HG03521 (cell line): Measurements from ENCODE around the gene IGSF5.
"Not testable (repeated sequence)": the region's sequence is repeated elsewhere in the genome, so short reads cannot be mapped to it uniquely, and the experiment has no call there.

Experiments used
- ATAC-seq: cut with Tn5 transposase; IDR thresholded peaks from one replicate; pipeline ENCODE4 v1.9.1; 2021; ENCODE audit warnings: mild to moderate bottlenecking, moderate library complexity; ENCODE audit not compliant: unreplicated experiment

The IGSF5 gene

GRCh38 chr21:39737376-39738000 lies 7.5 kb upstream of the IGSF5 start:
- ATAC-seq: no peak

DNA sequence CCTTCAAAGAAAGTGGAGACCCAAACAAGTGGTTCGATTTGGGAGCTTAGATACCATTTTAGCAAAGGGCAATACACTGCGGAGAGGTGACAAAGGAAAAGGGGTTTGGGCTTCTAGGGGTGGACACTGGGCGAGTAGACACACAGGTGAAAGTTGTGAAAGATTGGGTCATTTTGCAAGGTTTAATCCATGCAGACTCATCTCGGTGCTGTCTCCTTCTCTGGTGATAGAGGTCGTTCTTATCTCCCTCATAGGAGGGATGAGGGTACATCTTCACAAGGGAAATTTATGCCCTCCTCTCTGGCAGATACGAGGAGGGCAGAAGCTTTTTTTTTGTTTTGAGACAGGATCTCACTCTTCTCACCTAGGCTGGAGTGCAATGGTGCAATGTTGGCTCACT lies 6.4 kb upstream of the IGSF5 start:
- ATAC-seq: no peak

DNA sequence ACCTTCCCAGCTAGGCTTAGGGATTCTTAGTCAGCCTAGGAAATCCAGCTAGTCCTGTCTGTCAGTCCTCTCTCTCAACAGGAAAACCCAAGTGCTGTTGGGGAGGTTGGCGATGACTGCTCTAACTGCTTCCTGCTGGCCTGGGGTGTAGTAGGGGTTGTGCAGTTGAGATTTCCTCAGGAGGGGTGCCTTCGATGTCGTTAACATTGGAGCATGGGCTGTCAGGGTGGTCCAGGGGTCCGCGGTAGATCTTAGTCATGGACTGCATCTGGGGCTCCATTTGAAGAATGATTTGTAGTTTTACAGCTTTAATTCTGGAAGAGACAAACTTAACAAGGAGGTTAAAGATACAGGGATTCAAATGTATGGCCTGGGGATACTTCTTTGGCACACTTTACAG lies 5.5 kb upstream of the IGSF5 start:
- ATAC-seq: not testable (repeated sequence)

GRCh38 chr21:39742561-39742960 lies 2.4 kb upstream of the IGSF5 start:
- not testable (repeated sequence) for ATAC-seq

DNA sequence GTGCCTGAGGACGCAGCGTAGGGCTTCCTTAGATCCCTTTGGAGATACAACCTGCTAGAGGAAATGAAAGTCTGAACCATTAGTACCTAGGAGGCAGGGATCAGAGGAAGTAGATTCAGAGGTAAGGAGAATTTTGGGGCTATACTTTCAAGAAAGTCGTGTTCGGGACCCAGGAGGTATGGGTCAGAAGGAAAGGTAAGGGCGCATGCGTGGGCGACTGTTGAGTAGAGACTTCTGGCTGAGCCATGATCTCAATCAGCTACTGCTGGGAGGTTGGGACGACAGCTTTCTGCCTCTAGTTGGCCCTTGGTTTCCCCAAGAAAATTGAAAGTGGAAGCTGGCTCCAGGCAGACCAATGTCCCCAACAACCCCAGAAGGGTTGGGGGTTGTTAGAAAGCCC lies 349 bp downstream of the IGSF5 start:
- not testable (repeated sequence) for ATAC-seq

DNA sequence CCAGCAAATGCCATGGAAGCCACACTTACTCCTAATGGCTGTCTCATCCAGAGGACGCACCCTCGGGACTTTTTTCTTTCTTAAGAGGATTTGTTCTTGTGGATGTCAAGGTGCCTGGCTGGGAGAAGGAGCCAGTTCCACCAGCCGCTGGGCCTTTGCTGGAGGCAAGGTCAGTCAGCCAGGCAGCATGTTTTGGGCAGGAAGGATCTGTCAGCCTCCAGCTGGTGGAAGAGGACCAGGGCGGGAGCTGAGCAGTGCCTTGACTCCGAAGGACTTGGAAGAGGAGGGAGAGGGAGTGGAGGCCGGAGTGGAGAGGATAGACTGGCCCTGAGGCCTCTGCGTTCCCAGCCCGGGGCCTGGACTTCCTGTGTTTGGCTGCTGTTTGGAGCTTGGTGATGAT lies 5.7 kb downstream of the IGSF5 start:
- ATAC-seq: no peak

DNA sequence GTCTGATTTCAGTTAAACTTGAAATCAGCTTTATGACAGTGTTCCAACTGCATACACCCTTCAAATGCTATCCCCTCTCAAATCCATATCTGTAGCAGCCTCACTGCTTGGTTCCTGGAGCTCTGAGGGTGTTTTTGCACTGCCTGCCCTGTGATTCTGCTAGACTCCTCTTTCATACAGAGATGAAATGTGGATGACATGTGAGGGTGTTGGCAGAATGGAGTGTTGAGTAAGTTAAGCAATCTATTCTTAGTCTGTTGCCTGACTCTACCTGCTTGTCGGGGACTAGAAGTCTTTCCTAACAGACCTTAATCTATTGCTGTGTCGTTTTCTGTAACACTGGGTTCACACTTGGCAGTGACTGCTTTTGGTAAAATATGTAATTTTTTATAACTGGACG lies 9.8 kb downstream of the IGSF5 start:
- no peak for ATAC-seq

- ATAC-seq: no peak
Measured at GRCh38 chr21:39756285-39756684, 11.3 kb downstream of the IGSF5 start.

DNA sequence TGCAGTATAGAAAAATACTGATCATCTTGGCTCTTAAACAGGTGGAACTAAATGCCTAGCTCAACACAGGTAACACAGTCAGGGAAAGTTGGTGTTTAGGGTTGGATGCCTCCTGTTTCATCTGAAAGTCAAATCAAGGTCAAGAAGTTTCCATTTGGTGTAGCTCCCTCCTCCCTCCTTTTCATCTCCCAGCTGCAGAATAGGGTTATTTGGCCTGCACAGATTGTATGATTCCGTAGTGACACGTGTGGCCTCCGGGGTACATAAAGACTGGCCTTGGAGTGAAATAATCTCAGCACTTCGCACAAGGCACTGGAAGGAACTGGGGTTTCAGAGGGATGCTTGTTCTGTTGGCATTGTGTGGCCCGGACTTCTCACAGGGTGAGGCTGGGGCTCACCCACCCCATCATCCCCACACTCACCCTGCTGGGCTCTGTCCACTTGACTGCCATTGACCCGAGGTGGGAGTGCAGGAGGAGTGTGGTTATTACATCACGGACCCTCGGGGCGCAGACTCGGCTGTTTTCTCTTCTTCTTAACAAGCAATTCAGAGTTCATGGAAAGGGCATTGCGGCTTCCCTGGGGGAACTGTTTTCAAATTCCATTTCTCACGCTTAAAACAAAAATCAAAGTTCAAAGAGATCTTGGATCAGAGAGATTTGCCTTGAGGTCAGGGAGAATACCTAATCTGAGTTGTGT lies 18.4 kb downstream of the IGSF5 start:
- no peak for ATAC-seq

DNA sequence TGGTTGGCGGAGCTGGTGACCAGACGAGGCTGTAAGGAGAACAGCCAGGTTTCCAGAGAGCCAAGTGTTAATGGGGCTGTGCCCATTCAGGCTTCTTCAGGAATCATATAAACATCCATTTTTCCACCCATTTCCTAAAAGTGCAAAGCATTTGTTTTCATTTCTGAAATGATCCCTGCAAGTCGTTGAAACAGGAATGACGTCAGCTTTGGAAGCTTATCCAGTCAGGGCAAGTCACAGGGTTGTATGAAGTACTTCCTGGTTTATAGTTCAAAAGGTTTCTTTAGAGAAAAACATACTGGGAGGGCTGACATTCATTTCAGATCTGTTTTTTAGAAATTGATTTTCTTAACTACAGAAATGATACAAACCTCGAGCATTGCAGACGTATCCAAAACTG lies 29.2 kb downstream of the IGSF5 start:
- no peak for ATAC-seq

GRCh38 chr21:39775816-39776215 lies 30.8 kb downstream of the IGSF5 start:
- ATAC-seq: no peak

DNA sequence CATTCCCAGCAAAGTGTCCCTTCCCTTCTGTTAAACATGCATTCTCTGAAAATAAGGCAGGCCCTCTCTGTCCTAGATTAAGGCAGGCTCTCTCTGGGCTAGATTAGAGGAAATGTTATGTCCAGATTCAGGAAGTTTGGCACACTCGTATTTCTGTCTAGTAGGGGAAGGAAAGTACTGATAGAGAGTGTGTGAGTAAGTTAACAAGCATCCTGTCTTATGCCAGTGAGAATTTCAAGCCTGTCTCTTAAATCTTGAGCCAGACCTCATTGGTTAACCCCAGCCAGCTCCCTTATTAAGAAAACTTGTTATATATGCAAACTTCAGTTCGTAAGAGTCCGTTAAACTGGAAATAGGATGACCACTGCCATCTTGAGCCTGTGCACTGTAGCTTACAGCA lies 31.6 kb downstream of the IGSF5 start:
- ATAC-seq: no peak

DNA sequence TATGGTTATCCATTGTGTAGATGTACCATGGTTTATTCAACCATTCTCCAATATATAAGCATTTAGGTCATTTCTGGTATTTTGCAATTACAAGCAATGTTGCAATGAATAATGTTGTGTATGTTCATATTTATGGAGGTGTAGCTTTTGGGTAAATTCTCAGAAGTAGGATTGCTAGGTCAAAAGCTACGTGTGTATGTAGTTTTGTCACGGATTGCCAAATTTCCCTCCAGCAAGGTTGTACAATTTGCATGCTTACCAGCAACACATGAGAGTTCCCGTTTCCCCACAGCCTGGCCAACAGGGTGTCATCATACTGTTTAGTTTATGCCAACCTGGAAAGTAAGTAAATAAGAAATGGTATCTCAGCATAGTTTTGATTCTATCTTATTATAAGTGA lies 36.3 kb downstream of the IGSF5 start:
- no peak for ATAC-seq

DNA sequence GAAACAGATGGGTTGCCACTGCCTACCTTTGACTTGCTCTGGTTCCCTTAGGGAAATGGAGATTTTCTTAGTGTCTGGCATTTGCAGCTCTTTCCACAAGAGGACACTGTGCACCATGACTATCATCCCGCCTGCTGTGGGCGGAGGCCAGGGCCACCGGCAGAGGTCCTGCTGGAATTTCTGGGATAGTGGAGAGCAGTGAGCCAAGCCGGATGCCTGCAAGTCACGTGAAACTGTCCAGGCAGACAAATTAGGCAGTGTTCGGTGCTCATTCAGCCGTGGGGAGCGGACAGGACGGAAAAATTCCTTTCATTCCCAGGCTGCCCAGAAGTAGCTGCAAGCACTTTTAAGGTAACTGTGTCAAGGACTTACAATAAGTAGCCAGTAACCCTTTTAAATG lies 43.4 kb downstream of the IGSF5 start:
- ATAC-seq: no peak

- ATAC-seq: no peak
Measured at GRCh38 chr21:39796466-39796865, 51.5 kb downstream of the IGSF5 start.

DNA sequence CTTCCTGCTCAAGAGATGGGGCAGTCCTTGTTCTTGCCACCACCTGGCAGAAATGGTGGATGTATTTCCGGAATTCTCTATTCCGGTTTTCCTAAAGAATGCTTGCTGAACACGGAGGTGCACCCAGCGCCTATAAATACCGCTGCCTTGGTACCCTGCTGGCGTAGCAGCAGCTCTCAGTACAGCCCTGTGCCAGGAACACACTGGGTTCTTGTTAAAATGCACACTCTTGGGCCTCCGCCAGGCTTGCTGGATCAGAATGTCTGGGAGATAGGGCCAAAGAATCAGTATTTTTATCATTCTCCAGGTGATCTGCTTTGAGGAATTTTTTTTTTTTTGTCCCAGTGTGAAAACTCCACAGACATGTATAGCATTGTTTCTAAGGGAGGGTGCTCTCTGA lies 54.2 kb downstream of the IGSF5 start:
- no peak for ATAC-seq

- no peak for ATAC-seq
Measured at GRCh38 chr21:39800311-39800710, 55.3 kb downstream of the IGSF5 start.

- no peak for ATAC-seq
Measured at GRCh38 chr21:39802217-39802616, 57.2 kb downstream of the IGSF5 start.

DNA sequence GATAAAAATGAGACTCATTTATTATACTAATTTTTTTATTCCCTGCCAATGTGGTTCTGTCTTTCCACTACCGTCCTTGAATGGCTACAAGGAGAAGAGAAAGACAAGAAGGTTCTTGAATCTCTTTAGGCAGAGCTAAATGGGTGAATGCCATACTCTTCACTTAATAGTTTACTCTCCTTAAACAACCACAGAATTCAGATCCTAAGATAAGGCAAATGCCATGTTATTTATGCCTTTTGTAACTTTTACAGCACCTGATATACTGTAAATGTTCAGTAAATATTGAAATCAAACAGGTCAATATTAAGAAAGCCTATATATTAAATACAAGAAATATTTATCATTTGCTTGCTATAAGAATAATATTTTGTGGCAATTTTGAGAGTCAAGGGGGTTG lies 58.4 kb downstream of the IGSF5 start:
- no peak for ATAC-seq

GRCh38 chr21:39804240-39804639 lies 59.3 kb downstream of the IGSF5 start:
- ATAC-seq: no peak

GRCh38 chr21:39805983-39806382 lies 61.0 kb downstream of the IGSF5 start:
- no peak for ATAC-seq

DNA sequence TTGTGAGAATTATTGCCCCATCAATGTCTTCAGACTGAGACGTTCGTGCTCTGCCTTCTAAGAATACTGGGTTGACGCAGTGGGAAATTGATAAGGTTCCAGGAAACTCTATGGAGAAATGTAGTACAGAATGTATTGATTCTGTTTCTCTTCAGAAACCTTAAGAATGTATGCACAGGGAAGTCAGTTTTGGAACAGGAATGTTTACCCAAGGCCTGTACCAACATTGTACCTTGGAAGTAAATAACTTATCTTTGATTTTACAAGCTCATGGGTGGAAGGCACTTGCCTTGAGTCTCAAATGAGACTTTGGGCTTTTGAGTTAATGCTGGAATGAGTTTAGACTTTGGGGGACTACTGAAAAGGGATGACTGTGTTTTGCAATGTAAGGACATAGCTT lies 62.8 kb downstream of the IGSF5 start:
- ATAC-seq: no peak

GRCh38 chr21:39809936-39810335 lies 65.0 kb downstream of the IGSF5 start:
- no peak for ATAC-seq
